Hepatocyte (in vitro differentiated cells): ENCODE results near the gene TUSC7.

ENCODE experiments used
- CTCF ChIP-seq: fragments of 200-600 bp; sonication (generic); IDR thresholded peaks from 2 replicates; pipeline ENCODE4 v1.5.1; 2016; ENCODE audit warnings: antibody characterized with exemption, mild to moderate bottlenecking; ENCODE audit not compliant: poor library complexity
- EZH2phosphoT487 ChIP-seq: fragments of 200-600 bp; sonication (generic); IDR thresholded peaks from one replicate; pipeline ENCODE4 v1.6.1; 2018; ENCODE audit warnings: antibody characterized with exemption, mild to moderate bottlenecking, low read depth, moderate library complexity; ENCODE audit not compliant: unreplicated experiment, severe bottlenecking

- TF ChIP-seq CTCF (no peak), EZH2phosphoT487 (no peak)
Measured at GRCh38 chr3:116671151-116671550, 38.4 kb upstream of the TUSC7 start.
